NCI-H1694 treated with DMSO at 0.1 percent for 48 hours (cell line): Measurements from ENCODE around the gene RAB4B.
"Not testable (repeated sequence)": the region's sequence is repeated elsewhere in the genome, so short reads cannot be mapped to it uniquely, and the experiment has no call there.

ENCODE experiments used
- DNase-seq: peaks from one replicate; lab custom pipeline; 2025; lab: John Stamatoyannopoulos, UW

The RAB4B gene

GRCh38 chr19:40780582-40780981, 2.5 kb downstream of the RAB4B start:
- DNase-seq, result no peak

- no peak for DNase-seq
Observed at GRCh38 chr19:40781140-40781539, 3.1 kb downstream of the RAB4B start.

- DNase-seq, result no peak
Observed at GRCh38 chr19:40783711-40784110, 5.7 kb downstream of the RAB4B start.

- not testable (repeated sequence) for DNase-seq
Observed at GRCh38 chr19:40784146-40784545, 6.1 kb downstream of the RAB4B start.

GRCh38 chr19:40785526-40785925, 7.5 kb downstream of the RAB4B start:
- no peak for DNase-seq

GRCh38 chr19:40786060-40787037, 8.3 kb downstream of the RAB4B start:
- no peak for DNase-seq

- DNase-seq, result no peak
Observed at GRCh38 chr19:40791349-40791748, 13.3 kb downstream of the RAB4B start.

GRCh38 chr19:40791996-40792395, 13.9 kb downstream of the RAB4B start:
- DNase-seq, result no peak

GRCh38 chr19:40797166-40797962, 19.3 kb downstream of the RAB4B start:
- DNase-seq, result no peak

- no peak for DNase-seq
Observed at GRCh38 chr19:40797963-40798682, 20.1 kb downstream of the RAB4B start.

GRCh38 chr19:40798683-40799557, 20.9 kb downstream of the RAB4B start, which contains the start of gene EGLN2:
Gene EGLN2, plus strand, starts transcription at chr19:40799191. Its CDS starts 1,382 bp downstream, at chr19:40800573.
- peak; percentile 96 for DNase-seq

- DNase-seq, result no peak
Observed at GRCh38 chr19:40799558-40800338, 21.7 kb downstream of the RAB4B start.

- DNase-seq, result no peak
Observed at GRCh38 chr19:40800339-40800996, 22.4 kb downstream of the RAB4B start.

GRCh38 chr19:40800997-40801377, 22.9 kb downstream of the RAB4B start:
- DNase-seq, result no peak

GRCh38 chr19:40801426-40802299, 23.6 kb downstream of the RAB4B start:
- no peak for DNase-seq

- no peak for DNase-seq
Observed at GRCh38 chr19:40802300-40803169, 24.5 kb downstream of the RAB4B start.

- no peak for DNase-seq
Observed at GRCh38 chr19:40803170-40803856, 25.3 kb downstream of the RAB4B start.
